ENCODE data around the gene SOX15.
"Not testable (repeated sequence)": the region's sequence is repeated elsewhere in the genome, so short reads cannot be mapped to it uniquely, and the experiment has no call there.

SOX15 gene

DNA sequence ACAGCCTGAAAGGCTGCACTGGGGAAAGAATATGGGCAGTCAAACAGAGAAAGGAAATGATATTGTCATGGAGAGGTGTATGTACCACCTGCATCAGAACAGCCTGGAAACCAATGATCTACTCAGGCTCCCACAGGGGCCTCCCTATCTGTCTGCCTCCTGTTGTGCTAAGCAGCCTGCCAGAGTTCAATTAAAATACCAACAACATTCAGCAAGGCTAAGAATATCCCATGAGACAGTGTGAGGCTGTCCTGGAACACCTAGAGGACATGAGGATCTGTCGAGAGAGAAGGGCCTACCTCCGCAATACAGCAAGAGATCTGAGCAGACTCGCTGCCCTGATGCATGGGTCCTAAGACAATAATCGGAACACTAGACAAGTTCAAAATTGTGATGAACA, 16.4 kb upstream of the SOX15 start:
- no peak for DNase-seq

- DNase-seq, result not testable (repeated sequence)
Observed at GRCh38 chr17:7597561-7597960, 7.7 kb upstream of the SOX15 start.

DNA sequence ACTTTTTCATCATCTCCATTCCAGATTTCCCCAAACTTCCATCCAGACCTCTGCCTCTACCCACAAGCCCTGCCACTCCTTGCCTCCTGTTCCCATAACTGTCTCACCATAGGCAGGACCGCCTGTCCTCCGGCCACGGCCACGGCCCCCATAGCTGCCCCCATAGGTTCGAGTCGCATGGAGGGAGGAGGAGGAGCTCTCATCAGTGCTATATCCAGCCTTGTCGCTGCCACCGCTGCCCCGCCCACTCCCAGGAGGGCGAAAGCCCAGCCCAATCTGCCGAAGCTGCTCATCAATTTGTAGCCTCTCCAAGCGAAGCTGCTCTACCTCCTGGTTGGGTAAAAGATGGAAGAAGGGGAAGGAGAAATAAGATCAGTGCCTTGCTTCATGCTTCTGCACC, 3.4 kb upstream of the SOX15 start:
- no peak for DNase-seq

DNA sequence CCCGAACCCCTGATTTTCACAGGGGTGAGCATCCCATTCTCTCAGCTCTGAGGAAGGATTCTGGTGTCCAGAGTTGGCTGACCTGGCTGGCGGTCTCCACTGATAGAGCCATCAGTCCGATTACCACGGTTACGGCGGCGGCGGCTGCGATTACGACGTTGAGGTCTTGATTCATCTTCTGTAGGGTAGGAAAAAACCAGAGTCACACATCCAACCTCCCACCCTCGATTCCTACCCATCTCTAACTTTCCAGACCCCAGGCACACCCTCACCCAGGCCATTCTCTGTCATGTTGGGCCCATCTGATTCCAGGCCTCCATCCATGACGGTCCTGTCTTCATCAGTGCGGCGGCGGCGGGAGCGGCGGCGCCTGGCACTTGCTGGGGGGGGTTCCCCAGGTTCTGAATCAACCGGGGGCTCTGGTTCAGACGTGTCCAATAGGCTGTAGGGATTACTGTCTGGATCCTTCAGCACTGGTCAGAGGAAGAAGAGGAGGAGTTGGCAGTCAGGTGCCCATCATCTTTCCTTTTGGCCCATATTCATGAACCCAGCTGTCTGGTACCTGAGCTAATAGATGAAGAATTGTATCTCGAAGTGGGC, 2.6 kb upstream of the SOX15 start:
- DNase-seq, result no peak

DNA sequence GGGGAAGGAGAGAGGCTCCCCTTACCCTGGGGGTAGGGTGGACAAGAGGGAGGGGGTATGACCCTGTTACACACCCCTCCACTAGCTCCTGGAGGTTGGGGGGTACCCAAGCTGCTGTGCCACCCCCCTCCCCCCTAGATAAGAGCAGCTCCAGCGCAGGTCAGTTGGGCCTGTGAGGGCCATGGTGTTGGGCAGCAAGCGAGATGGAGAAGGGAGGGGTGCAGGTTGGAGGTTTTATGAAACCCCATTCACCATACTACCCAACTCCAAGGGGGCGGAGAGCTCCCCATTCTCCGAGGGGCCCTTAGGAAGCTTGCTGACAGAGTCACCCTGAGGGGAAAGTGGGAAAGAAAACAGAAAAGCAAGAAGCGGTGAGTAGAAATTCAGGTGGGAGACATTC, 1.7 kb upstream of the SOX15 start:
- no peak for DNase-seq

DNA sequence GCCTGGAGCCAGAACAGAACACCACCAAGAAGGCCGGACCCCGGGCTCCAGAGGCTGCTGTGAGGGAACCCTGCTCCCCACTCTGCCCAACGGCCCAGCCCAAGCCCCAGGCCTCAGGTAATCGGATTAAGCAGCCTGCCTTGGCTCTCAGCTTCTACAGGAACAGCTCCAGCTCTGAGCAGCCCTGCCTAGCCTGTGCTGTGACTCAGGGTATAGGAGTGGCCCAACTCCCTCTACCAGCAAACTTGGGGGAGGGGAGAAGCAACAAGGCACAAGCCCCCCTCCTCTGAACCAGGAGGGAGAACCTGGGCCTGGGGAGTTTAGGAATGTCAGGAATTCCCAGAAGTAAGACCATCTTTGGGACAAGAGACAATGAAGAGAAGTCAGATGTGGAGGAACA, 849 bp upstream of the SOX15 start:
- DNase-seq, result no peak

DNA sequence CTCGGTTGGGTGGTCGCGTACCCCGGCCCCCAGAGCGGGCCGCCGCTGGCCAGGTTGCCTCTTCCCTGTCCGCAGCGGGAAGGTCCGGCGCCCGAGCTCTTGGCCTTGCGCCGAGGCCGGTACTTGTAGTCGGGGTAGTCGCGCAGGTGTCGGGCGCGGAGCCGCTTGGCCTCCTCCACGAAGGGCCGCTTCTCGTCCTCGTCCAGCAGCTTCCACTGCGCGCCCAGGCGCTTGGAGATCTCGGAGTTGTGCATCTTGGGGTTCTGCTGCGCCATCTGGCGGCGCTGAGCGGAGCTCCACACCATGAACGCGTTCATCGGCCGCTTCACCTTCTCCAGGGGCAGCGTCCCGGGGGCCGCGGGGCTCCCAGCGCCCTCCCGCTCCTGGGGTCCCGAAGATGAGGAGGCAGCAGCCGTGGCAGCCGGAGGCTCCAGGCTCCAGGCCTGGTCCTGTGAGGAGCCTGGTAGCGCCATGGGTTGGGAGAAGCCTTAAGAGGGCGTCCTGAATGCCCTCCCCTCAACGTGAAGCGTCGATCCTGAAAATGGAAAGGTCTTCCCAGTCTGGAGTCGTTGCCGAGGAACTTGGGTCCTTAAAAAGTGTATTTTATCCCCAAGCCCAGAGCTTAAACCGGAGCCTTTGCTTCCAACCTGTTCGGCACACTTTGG, 558 bp downstream of the SOX15 start:
- DNase-seq, result peak; percentile 48

- no peak for DNase-seq
Observed at GRCh38 chr17:7588553-7589203, 1.2 kb downstream of the SOX15 start.

DNA sequence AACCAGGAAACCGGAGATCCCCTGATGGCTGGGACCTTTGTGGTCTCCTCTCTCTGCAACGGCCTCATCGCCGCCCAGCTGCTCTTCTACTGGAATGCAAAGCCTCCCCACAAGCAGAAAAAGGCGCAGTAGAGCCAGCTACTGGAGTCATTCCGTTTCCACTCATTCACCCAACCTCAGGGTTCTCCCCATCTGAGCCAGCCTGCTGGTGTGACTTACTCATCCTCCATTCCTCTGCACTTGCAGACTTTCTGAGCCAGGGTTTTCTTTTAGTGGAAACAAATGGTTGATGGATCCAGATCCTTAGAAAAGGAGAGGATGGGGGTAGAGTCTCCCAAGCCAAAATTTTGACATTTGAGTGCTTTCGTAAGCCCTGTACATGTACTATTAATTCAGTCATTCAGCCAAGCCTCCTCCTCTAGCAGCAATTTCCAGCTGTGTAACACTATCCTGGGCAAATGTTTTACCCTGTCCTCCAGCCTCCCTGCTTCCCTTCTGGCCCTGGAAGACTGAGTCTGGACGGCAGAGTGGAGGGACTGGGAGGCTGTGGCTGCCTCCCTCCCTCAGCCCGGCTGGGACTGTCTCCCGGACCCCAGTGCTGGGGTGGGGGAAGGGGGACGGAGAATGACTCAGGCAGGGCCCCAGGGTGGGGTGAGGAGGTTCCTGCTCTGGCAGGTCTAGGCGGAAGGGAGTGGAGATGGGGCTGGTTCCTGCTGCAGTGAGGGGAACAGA, 2.3 kb downstream of the SOX15 start:
- DNase-seq, result no peak

GRCh38 chr17:7586673-7587419, 3.0 kb downstream of the SOX15 start:
- no peak for DNase-seq

GRCh38 chr17:7583253-7584109, 6.4 kb downstream of the SOX15 start, which contains the start of gene MPDU1:
Gene MPDU1 (plus strand): TSS chr17:7583852. CDS start chr17:7583863, 11 bp downstream.
- DNase-seq, result peak; percentile 88

DNA sequence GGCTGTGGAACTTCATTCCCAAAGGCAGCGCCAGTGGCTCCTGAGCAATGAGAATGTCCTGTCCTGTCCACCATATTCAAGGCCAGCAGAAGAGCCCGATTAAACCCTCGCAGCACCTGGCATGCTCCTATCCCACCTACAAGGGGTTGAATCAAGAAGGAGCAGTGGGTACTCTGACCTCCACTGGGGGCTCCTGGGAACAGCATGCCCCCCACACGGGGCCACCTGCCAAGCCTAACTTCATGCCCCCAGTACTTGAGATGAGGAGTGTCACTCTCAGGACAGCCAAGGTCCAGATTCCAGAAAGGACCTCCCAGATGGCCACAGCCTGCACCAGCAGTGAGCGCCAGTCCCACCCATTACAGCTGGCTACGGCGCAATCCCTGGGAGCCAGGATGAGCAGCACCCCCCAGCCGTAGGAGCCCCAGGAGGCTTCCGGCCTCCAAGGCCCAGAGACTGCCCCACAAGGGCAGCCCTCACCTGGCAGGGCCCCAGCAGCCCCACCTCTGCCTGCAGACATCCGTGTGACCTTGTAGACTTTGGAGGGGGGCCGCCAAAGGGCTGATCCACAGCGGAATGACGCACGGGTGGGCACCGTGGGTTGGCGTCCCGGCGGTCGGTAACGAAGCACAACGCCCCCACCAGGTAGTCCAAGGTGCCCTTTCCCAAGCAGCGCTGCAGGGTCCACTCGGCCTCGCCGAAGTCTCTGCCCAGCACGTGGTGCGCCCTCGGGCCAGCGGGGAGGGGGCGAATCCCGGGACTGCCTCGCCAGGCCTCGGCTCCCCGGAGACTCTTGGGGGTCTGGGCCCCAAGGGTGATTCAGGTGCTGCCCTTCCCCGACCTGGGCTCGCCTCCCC, 7.3 kb downstream of the SOX15 start:
- no peak for DNase-seq

DNA sequence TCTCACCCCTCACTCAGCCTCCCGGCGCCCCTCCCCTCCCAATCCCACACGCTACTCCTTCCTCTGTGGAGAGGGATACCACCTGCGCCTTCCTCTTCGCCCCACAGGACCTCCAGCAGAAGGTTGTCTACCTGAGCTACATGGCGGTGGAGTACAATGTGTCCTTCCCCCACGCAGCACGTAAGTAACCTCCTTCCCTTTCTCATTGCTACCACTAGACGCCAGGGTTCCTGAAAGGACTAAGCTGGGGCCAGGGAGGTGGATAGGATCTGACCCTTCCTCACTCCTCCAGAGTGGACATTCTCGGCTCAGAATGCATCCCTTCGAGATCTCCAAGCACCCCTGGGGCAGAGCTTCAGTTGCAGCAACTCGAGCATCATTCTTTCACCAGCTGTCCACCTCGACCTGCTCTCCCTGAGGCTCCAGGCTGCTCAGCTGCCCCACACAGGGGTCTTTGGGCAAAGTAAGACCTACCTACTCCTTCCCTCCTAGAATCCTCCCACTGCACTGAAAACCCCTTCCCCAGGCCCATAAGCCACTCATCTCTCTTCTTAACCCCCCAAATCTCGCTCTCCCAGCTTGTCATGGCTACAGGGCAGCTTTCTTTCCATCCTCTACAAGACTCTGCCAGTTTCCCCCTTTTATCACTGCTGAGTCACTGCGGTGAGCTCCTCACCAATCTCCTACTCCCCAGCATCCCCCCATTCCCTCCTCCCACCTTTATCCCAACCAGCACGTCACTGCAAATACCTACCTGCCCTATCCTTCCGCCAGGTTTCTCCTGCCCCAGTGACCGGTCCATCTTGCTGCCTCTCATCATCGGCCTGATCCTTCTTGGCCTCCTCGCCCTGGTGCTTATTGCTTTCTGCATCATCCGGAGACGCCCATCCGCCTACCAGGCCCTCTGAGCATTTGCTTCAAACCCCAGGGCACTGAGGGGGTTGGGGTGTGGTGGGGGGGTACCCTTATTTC, 9.0 kb downstream of the SOX15 start:
- no peak for DNase-seq

- DNase-seq, result no peak
Observed at GRCh38 chr17:7579834-7580603, 9.9 kb downstream of the SOX15 start.

GRCh38 chr17:7579001-7579833, 10.7 kb downstream of the SOX15 start, which contains the start of gene CD68:
Gene CD68 (plus strand): TSS chr17:7579638. CDS start chr17:7579678, 40 bp downstream.
- peak; percentile 60 for DNase-seq

DNA sequence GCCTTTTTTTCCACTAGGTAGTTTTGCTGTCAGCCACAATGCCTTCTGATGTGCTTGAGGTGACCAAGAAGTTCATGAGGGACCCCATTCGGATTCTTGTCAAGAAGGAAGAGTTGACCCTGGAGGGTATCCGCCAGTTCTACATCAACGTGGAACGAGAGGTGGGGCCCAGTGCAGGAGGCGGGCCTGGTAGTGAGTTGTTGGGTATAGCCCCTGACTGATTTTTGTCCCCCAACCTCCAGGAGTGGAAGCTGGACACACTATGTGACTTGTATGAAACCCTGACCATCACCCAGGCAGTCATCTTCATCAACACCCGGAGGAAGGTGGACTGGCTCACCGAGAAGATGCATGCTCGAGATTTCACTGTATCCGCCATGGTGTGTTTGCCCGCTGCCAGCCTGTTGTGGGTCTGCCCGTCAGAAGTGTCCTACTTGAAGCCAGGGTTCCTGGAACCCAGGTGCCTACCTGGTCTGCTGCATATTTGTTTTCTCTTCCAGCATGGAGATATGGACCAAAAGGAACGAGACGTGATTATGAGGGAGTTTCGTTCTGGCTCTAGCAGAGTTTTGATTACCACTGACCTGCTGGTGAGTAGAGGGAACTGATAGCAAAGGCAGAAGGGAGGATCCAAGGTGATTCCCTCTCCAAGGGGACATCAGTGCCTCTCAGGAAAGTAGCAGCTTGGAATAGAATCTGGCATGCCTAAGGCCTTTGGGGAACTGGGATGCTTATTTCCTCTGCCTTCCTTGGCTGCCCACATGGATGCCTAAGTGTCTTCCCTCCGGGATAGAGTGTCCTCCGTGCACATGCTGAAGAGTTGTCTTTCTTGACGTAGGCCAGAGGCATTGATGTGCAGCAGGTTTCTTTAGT, 12.3 kb downstream of the SOX15 start:
- DNase-seq, result no peak
